K562 (cell line): ENCODE measurements around the gene SCGB1A1. TPM values are rescaled to one million over a fixed set of nuclear protein-coding genes. Genes with fewer than 3 reads are reported as not detected.

Experiments used
- ATAC-seq: fragments of 200-7000 bp; cut with Tn5 transposase; 3 replicates; pipeline ENCODE4 v1.9.1; 2020; ENCODE audit warnings: moderate library complexity
- BruUV-seq: library from RNA; stranded (reverse); fragments of 400-500 nt; replicated peaks from 2 replicates; lab custom pipeline; 2021; lab: Mats Ljungman, UMichigan
- CTCF ChIA-PET: fragments of 300-600 bp; formaldehyde crosslinking; extraction: SDS; loops from one replicate; lab custom pipeline; 2021; ENCODE audit warnings: low intra/inter-chr PET ratio; lab: Yijun Ruan, JAX
- POLR2A ChIA-PET: fragments of 300-600, 350-650 bp; sonication (Branson Sonifier 250); formaldehyde crosslinking; extraction: SDS; loops from one replicate; lab custom pipeline; 2021; ENCODE audit warnings: antibody characterized with exemption, inconsistent platforms; lab: Yijun Ruan, JAX
- DNase-seq, 4 experiments: peaks; one replicate each; pipeline versions ENCODE4 v3.0.0 to v3.0.0-alpha.2; 2011 to 2018; ENCODE audit warnings: low spot score in 3 of 4, mixed read lengths in 3 of 4; ENCODE audit errors: extremely low read depth in 1 of 4
- FAIRE-seq: peaks from 2 replicates; lab custom pipeline; 2011; peaks lifted over from hg19 to GRCh38; lab: Jason Lieb, UNC
- H2AFZ ChIP-seq: 2 replicates; pipeline ENCODE4 v1.6.0; 2011; ENCODE audit warnings: low read depth, low read length, control low read depth, inconsistent platforms
- H3K27ac ChIP-seq: fragments of 200-600 bp; 3 replicates; pipeline ENCODE4 v1.8.0; 2011; ENCODE audit warnings: low read depth, mild to moderate bottlenecking, control low read depth, inconsistent platforms, low read length, moderate library complexity, mixed read lengths; ENCODE audit errors: extremely low read depth
- H3K27me3 ChIP-seq, 2 experiments: fragments of 300-600 bp in 1 of 2; 2 replicates in 1 of 2; 3 replicates in 1 of 2; pipeline versions ENCODE4 v1.6.0 to v1.8.0; 2011; ENCODE audit warnings: inconsistent platforms in 2 of 2, low read length in 2 of 2, mild to moderate bottlenecking in 1 of 2, mixed read lengths in 1 of 2, moderate library complexity in 1 of 2; ENCODE audit not compliant: control insufficient read depth in 2 of 2, insufficient read depth in 2 of 2
- H3K36me3 ChIP-seq: fragments of 300-600 bp; 3 replicates; pipeline ENCODE4 v1.8.0; 2011; ENCODE audit warnings: mild to moderate bottlenecking, low read length, inconsistent platforms; ENCODE audit not compliant: control insufficient read depth, insufficient read depth
- H3K4me1 ChIP-seq, 2 experiments: fragments of 200-600 bp in 1 of 2; replicated peaks in 1 of 2; 2 replicates in 1 of 2; 3 replicates in 1 of 2; pipeline versions ENCODE4 v1.5.1 to v1.8.0; 2011; ENCODE audit warnings: inconsistent platforms in 2 of 2, low read length in 2 of 2, mild to moderate bottlenecking in 1 of 2, mixed read lengths in 1 of 2, moderate library complexity in 1 of 2; ENCODE audit not compliant: control insufficient read depth in 2 of 2, insufficient read depth in 2 of 2
- H3K4me2 ChIP-seq: 2 replicates; pipeline ENCODE4 v1.6.1; 2011; ENCODE audit warnings: low read length, control low read depth, inconsistent platforms, mixed read lengths; ENCODE audit not compliant: insufficient read depth
- H3K4me3 ChIP-seq: fragments of 200-600 bp; sonication (generic), shearing (Covaris generic); 2 replicates; pipeline ENCODE4 v1.5.1; 2016; ENCODE audit warnings: control low read depth, inconsistent platforms
- H3K79me2 ChIP-seq: fragments of 200-600 bp; 3 replicates; pipeline ENCODE4 v1.8.0; 2011; ENCODE audit warnings: low read length, inconsistent platforms; ENCODE audit not compliant: control insufficient read depth, insufficient read depth
- H3K9ac ChIP-seq, 2 experiments: 2 replicates each; pipeline versions ENCODE4 v1.6.0 to v1.6.1; 2011; ENCODE audit warnings: low read depth in 2 of 2, low read length in 2 of 2, control low read depth in 1 of 2, inconsistent platforms in 1 of 2, mild to moderate bottlenecking in 1 of 2, mixed read lengths in 1 of 2; ENCODE audit not compliant: insufficient read depth in 1 of 2
- H3K9me1 ChIP-seq: one replicate; pipeline ENCODE4 v1.6.0; 2011; ENCODE audit warnings: inconsistent platforms, mild to moderate bottlenecking, low read length, moderate library complexity; ENCODE audit not compliant: control insufficient read depth, insufficient read depth
- H3K9me3 ChIP-seq: replicated peaks from 2 replicates; pipeline ENCODE4 v1.5.1; 2011; ENCODE audit warnings: low read depth, low read length, inconsistent platforms; ENCODE audit not compliant: control insufficient read depth, insufficient read depth
- H4K20me1 ChIP-seq: replicated peaks from 2 replicates; pipeline ENCODE4 v1.6.1; 2011; ENCODE audit warnings: low read length, inconsistent platforms, mixed read lengths; ENCODE audit not compliant: control insufficient read depth, insufficient read depth
- BHLHE40 ChIP-seq: IDR thresholded peaks from 2 replicates; pipeline ENCODE4 v1.6.1; 2011; ENCODE audit warnings: low read length, improper control_type of control experiment
- CBX1 ChIP-seq: sonication (generic); IDR thresholded peaks from 2 replicates; pipeline ENCODE4 v1.6.1; 2016; ENCODE audit warnings: antibody characterized with exemption, low read depth, mild to moderate bottlenecking
- GTF2E2 ChIP-seq: fragments of 200-800 bp; sonication (Bioruptor generic); IDR thresholded peaks from 2 replicates; pipeline ENCODE4 v1.6.1; 2016; ENCODE audit warnings: missing genetic modification characterization, missing compliant biosample characterization
- PATZ1 ChIP-seq: fragments of 250-450 bp; sonication (Bioruptor Pico); IDR thresholded peaks from 2 replicates; pipeline ENCODE4 v1.5.0; 2020; ENCODE audit warnings: mild to moderate bottlenecking, borderline replicate concordance
- RHOXF2B ChIP-seq: fragments of 250-450 bp; sonication (Bioruptor Pico); conservative IDR thresholded peaks from 2 replicates; pipeline ENCODE4 v1.5.1; 2021
- TCF7L2 ChIP-seq: fragments of 150-350 bp; IDR thresholded peaks from 2 replicates; pipeline ENCODE4 v1.6.1; 2016; ENCODE audit warnings: low read depth, mild to moderate bottlenecking, low read length, moderate library complexity
- ZNF239 ChIP-seq: fragments of 250-450 bp; sonication (Bioruptor Pico); IDR thresholded peaks from 2 replicates; pipeline ENCODE4 v1.4.0; 2020; ENCODE audit warnings: mild to moderate bottlenecking
- ZNF586 ChIP-seq: fragments of 450-650 bp; formaldehyde crosslinking; conservative IDR thresholded peaks from 2 replicates; pipeline ENCODE4 v1.4.0; 2020; ENCODE audit warnings: mild to moderate bottlenecking, moderate library complexity
- WGBS: fragments of 100-300 bp; shearing (Covaris generic); methylation state at CpG from one replicate; pipeline ENCODE4 v1.1.6; 2016; ENCODE audit warnings: low coverage, mixed read lengths; ENCODE audit not compliant: insufficient coverage; ENCODE audit errors: missing lambda C conversion rate; 5-methylcytosine and 5-hydroxymethylcytosine counted together
- in situ Hi-C: fragments of 300-500 bp; cut with MboI; formaldehyde crosslinking; loops from 4 replicates; pipeline ENCODE4 v1.15.0; 2018; ENCODE audit warnings: inconsistent platforms, mixed read lengths
- intact Hi-C: fragments of 100-400 bp; cut with micrococcal nuclease; formaldehyde crosslinking; loops from 2 replicates; pipeline ENCODE4 v1.14.2; 2022
- polyA plus RNA-seq, 8 experiments: library from polyadenylated mRNA; depleted of rRNA in 4 of 8; stranded (reverse) in 5 of 8; unstranded in 3 of 8; fragments of >200 nt; fragmentation: Nextera tagmentation in 2 of 8; fragmentation: Illumina TruSeq in 1 of 8; extraction: Ambion mirVana in 2 of 8; extraction: Trizol in 1 of 8; gene quantifications; 2 replicates each; pipeline versions ENCODE4 v1.2.1 to v1.2.3, GENCODE V29; 2011 to 2014; ENCODE audit warnings: inconsistent platforms in 1 of 8, missing spikeins in 1 of 8
- total RNA-seq, 7 experiments: library from RNA; depleted of rRNA in 6 of 7; stranded (reverse); fragments of >200 nt in 6 of 7; fragmentation: Illumina TruSeq in 2 of 7; extraction: Trizol in 2 of 7; gene quantifications; 2 replicates each; pipeline versions ENCODE4 v1.2.1 to v1.2.3, GENCODE V29; 2011 to 2021; ENCODE audit warnings: low replicate concordance in 1 of 7
- TF ChIP-seq, protein P1 (sequence below): fragments of 450-650 bp; IDR thresholded peaks from 2 replicates; pipeline ENCODE4 v1.6.1; 2016; ENCODE audit warnings: mild to moderate bottlenecking, moderate library complexity

SCGB1A1 gene
- total and polyA plus RNA-seq, 9 of the 15 experiments (the other 6 are each of a cell fraction or from before 2014, with no cell fraction given) = 0.55 TPM; not detected in 8

DNA sequence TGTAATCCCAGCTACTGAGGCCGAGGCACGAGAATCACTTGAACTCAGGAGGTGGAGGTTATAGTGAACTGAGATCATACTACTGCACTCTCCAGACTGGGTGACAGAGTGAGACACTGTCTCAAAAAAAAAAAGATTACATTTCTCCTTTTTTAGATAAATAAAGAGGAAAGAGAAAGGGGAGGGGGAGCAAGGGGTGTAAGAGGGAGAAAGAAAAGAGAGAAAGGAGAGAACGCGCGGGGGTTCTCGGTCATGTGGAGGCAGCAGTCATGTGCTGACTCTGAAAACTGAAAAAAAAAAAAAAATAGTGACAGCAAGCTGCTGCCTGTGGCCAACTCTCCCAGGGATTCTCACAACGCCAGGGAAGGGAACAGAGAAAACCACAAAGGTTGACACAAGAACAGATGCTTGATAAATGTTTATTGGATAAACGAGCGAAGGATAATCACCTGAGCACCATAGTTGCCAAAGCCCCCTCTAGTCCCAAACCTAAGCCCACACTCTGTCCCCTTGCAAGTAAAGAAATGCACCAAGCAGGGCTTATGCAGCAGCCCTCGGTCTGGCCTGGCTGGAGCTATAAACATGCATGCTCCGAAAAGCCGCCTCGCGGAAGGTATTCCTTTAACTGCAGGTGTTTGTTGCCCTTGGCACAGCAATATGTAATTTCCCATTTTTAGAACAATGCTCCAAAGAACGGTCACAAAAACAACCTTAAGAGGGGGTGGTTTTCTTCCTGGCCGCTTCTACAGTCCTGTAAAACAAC, 14.5 kb downstream of the SCGB1A1 start:
- in situ Hi-C loops (no loop called here), intact Hi-C loops (no loop called here)
- Histone ChIP-seq H3K4me3 (no peak overlapping the region), H2AFZ (peak overlapping the region; percentile 73), H3K79me2 (no peaks in the 10 kb centered on the region), H3K4me1 (peaks cover 3 to 20% of the 10 kb centered on the region in 2 experiments; a peak in 4 of 5 replicates), H3K9me3 (no peaks in the 10 kb centered on the region), H4K20me1 (no peaks in the 10 kb centered on the region), H3K27me3 (no peaks in the 10 kb centered on the region), H3K9ac (no peak overlapping the region), H3K27ac (no peak overlapping the region), H3K36me3 (no peaks in the 10 kb centered on the region), H3K9me1 (no peaks in the 10 kb centered on the region), H3K4me2 (no peak overlapping the region)
- no peak for DNase-seq
- ChIA-PET POLR2A (interaction anchor here (0.5 to 1.7 kb wide), 4 partner anchors 22 to 232 kb away, joined by 3 to 4 read pairs (median 3); no protein-coding TSS in a partner anchor), CTCF (no interaction called here)
- no peak for ATAC-seq
- BruUV-seq = no TSS peak
- FAIRE-seq = no peak
- 63% methylated on average over 11 of the region's 16 CpGs for WGBS
- TF ChIP-seq CBX1 = no peak
- TF ChIP-seq RHOXF2B (CRISPR knock-in tag) = no peak
- TF ChIP-seq TCF7L2 = no peak
- TF ChIP-seq PATZ1 (CRISPR knock-in tag) = no peak
- no peak for TF ChIP-seq ZNF586 (CRISPR knock-in tag)
- no peak for TF ChIP-seq BHLHE40
- TF ChIP-seq ZNF239 (CRISPR knock-in tag) = no peak
- TF ChIP-seq, protein P1, sequence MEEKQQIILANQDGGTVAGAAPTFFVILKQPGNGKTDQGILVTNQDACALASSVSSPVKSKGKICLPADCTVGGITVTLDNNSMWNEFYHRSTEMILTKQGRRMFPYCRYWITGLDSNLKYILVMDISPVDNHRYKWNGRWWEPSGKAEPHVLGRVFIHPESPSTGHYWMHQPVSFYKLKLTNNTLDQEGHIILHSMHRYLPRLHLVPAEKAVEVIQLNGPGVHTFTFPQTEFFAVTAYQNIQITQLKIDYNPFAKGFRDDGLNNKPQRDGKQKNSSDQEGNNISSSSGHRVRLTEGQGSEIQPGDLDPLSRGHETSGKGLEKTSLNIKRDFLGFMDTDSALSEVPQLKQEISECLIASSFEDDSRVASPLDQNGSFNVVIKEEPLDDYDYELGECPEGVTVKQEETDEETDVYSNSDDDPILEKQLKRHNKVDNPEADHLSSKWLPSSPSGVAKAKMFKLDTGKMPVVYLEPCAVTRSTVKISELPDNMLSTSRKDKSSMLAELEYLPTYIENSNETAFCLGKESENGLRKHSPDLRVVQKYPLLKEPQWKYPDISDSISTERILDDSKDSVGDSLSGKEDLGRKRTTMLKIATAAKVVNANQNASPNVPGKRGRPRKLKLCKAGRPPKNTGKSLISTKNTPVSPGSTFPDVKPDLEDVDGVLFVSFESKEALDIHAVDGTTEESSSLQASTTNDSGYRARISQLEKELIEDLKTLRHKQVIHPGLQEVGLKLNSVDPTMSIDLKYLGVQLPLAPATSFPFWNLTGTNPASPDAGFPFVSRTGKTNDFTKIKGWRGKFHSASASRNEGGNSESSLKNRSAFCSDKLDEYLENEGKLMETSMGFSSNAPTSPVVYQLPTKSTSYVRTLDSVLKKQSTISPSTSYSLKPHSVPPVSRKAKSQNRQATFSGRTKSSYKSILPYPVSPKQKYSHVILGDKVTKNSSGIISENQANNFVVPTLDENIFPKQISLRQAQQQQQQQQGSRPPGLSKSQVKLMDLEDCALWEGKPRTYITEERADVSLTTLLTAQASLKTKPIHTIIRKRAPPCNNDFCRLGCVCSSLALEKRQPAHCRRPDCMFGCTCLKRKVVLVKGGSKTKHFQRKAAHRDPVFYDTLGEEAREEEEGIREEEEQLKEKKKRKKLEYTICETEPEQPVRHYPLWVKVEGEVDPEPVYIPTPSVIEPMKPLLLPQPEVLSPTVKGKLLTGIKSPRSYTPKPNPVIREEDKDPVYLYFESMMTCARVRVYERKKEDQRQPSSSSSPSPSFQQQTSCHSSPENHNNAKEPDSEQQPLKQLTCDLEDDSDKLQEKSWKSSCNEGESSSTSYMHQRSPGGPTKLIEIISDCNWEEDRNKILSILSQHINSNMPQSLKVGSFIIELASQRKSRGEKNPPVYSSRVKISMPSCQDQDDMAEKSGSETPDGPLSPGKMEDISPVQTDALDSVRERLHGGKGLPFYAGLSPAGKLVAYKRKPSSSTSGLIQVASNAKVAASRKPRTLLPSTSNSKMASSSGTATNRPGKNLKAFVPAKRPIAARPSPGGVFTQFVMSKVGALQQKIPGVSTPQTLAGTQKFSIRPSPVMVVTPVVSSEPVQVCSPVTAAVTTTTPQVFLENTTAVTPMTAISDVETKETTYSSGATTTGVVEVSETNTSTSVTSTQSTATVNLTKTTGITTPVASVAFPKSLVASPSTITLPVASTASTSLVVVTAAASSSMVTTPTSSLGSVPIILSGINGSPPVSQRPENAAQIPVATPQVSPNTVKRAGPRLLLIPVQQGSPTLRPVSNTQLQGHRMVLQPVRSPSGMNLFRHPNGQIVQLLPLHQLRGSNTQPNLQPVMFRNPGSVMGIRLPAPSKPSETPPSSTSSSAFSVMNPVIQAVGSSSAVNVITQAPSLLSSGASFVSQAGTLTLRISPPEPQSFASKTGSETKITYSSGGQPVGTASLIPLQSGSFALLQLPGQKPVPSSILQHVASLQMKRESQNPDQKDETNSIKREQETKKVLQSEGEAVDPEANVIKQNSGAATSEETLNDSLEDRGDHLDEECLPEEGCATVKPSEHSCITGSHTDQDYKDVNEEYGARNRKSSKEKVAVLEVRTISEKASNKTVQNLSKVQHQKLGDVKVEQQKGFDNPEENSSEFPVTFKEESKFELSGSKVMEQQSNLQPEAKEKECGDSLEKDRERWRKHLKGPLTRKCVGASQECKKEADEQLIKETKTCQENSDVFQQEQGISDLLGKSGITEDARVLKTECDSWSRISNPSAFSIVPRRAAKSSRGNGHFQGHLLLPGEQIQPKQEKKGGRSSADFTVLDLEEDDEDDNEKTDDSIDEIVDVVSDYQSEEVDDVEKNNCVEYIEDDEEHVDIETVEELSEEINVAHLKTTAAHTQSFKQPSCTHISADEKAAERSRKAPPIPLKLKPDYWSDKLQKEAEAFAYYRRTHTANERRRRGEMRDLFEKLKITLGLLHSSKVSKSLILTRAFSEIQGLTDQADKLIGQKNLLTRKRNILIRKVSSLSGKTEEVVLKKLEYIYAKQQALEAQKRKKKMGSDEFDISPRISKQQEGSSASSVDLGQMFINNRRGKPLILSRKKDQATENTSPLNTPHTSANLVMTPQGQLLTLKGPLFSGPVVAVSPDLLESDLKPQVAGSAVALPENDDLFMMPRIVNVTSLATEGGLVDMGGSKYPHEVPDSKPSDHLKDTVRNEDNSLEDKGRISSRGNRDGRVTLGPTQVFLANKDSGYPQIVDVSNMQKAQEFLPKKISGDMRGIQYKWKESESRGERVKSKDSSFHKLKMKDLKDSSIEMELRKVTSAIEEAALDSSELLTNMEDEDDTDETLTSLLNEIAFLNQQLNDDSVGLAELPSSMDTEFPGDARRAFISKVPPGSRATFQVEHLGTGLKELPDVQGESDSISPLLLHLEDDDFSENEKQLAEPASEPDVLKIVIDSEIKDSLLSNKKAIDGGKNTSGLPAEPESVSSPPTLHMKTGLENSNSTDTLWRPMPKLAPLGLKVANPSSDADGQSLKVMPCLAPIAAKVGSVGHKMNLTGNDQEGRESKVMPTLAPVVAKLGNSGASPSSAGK = no peak
- TF ChIP-seq GTF2E2 = no peak
